A204.1 (cell line): Measurements from ENCODE around the gene ING1.
A peak's percentile ranks its signal among the peaks of the same experiment; 100 is the strongest.
"Not testable (repeated sequence)": the region's sequence is repeated elsewhere in the genome, so short reads cannot be mapped to it uniquely, and the experiment has no call there.

Experiments used
- FAIRE-seq: peaks from 2 replicates; lab custom pipeline; 2012; peaks lifted over from hg19 to GRCh38; lab: Jason Lieb, UNC

Gene ING1

DNA sequence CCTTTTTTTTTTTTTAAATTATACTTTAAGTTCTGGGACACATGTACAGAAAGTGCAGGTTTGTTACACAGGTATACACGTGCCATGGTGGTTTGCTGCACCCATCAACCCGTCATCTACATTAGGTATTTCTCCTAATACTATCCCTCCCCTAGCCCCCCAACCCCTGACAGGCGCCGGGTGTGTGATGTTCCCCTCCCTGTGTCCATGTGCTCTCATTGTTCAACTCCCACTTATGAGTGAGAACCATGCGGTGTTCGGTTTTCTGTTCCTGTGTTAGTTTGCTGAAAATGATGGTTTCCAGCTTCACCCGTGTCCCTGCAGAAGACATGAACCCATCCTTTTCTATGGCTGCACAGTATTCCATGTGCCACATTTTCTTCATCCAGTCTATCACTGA is 17.7 kb upstream of the ING1 start:
- FAIRE-seq: not testable (repeated sequence)

DNA sequence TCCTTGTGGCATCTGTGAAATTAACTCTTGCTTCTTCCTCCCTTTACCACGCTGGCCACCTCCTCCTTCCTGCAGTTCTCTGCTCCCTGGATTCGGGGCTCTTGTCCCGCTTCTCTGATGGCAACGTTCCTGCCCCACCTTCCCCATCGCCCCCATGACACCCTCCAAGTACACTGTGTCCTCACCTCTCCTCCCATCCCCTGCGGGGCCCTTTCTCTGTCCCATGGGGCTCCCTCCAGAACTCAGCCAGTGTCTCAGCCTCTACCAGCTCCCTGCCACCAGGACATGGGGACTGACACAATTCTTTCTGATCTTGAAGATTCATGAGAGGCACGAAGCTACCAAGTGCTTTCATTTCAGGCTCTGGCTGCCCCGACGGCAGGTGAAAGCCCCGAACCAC is 16.7 kb upstream of the ING1 start:
- FAIRE-seq: no peak

DNA sequence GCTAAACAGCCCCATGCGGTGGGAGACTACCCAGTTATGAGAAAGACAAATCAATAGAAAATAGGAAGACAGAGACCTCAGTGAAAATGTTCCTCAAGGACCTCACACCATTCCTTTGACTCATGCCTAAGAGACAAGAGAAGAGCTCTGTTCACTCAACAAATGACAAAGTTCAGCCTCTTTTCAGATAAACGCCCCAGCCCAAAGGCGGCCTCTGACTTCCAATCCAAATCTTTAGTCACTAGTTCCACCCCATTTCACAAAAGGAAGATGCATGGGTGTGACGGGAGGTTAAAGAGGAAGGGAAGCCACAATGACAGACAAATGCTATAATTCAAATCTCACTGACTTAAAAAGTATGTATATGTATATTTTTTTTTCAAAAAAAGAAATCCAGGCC is 15.7 kb upstream of the ING1 start:
- FAIRE-seq: no peak

DNA sequence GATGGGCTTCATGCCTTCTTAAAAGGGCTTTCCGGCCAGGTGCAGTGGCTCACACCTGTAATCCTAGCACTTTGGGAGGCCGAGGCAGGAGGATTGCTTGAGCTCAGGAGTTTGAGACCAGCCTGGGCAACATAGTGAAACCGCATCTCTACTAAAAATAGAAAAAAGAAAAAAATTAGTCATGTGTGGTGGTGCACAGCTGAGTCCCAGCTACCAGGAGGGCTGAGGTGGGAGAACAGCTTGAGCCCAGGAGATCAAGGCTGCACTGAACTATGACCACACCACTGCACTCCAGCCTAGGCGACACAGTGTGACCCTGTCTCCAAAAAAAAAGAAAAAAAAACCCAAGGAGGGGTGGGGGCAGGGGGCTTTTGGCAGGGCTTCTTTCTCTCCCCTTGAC is 14.8 kb upstream of the ING1 start:
- FAIRE-seq: no peak

DNA sequence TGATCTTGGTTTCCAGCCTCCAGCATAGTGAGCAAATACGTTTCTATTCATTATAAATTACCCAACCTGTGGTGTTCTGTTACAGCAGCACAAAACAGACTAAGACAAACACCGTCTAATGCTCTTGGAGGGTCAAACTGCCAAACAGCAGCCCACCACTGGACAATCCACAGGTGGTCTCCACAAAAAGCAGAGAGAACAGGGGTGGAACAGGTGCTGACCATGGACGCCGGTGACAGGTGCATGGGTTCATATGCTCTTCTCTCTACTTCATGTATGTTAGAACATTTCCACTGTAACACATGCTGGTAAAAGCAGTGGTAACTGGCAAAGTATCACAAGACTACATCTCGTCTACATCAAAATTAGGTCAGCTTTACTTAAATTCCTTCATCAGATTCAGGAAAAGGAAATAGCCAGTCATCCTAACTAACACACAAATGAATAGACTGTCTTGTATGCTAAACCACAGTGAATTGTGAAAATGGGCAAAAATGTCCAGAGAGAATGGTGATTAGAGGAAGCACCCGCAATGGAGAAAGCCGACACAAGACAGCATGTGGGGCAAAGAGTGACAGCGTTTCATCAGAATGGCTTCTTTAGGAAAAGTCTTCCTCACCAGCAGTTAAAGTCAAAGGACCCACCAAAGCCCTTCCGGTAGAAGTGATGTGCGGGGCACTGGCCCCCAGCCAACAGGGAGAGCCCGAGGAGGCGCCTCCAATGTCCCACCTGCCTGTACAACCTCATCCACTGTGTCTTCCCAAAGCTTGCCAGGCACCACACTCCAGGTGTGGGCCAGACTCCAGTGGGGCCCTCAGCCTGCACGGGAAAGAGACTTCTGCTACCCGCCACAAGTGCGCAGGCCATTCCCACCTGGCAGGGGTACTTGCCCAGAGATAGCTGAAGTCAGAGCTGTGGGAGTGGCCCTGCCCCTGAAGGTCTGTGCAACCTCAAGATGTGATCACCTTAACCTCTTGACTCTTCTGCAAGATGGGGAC is 14.1 kb upstream of the ING1 start:
- FAIRE-seq: no peak

DNA sequence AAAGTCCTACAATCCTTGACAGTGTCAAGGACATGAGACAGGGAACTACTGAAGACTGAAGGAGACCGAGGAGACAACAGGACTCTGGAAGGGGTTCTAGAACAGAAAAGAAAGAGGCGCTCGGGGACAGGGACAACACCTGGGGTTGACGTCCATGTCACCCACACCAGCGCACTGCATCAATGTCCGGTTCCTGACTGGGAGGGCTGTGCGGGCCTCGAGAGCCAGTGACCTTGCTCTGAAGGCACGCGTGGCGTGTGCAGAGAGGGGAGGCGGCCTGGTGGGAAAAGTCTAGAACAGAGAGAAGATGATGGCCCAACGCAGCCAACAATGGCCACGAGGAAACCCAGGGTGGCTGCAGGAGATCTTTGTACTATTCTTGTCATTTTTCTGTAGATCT is 13.3 kb upstream of the ING1 start:
- no peak for FAIRE-seq

DNA sequence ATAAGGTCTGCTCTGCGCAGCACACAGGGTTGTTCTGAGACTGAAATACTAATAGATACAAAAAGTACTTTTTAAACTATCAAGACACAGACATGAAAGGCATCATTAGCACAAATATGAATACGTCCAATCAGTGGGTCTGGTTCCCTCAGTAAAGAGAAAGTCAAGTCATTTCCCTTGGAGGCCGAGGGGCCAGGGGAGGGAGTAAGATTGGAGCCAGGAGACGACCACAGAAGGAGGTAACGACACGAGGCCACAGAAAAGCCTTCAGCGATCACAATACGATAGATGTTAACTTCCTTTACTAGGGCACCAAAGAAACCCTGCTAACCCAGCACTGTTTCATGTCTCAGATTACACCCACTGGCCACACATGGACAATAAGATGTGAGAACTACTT is 12.9 kb upstream of the ING1 start:
- no peak for FAIRE-seq

DNA sequence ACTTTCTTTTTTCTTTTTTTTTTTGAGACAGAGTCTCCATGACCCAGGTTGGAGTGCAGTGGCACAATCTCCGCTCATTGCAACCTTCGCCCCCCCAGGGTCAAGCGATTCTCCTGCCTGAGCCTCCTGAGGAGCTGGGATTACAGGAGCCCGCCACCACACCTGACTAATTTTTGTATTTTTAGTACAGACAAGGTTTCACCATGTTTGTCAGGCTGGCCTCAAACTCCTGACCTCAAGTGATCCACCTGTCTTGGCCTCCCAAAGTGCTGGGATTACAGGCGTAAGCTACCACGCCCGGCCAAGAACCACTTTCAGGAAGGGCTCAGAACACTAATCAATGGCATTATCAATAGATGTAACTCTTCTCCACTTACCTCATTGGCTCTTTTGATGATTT is 12.4 kb upstream of the ING1 start:
- FAIRE-seq: not testable (repeated sequence)

DNA sequence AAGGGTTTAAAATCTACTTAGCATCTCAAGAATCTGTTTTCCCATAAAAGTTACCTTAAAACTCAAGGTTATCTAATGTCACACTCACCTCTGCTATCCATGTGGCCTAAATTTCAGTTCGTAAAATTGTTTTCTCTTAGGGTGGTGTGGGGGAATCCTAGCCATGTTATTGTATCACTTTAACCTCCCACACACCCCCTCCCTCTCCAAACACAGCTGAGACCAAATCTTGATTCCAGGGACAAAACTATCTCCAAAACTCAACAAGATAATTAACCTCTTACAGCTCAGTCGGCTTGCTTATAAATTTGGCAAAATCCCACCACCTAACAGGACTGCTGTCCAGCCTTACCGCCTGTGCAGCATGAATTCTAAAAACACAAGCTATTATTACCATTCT is 11.4 kb upstream of the ING1 start:
- no peak for FAIRE-seq

DNA sequence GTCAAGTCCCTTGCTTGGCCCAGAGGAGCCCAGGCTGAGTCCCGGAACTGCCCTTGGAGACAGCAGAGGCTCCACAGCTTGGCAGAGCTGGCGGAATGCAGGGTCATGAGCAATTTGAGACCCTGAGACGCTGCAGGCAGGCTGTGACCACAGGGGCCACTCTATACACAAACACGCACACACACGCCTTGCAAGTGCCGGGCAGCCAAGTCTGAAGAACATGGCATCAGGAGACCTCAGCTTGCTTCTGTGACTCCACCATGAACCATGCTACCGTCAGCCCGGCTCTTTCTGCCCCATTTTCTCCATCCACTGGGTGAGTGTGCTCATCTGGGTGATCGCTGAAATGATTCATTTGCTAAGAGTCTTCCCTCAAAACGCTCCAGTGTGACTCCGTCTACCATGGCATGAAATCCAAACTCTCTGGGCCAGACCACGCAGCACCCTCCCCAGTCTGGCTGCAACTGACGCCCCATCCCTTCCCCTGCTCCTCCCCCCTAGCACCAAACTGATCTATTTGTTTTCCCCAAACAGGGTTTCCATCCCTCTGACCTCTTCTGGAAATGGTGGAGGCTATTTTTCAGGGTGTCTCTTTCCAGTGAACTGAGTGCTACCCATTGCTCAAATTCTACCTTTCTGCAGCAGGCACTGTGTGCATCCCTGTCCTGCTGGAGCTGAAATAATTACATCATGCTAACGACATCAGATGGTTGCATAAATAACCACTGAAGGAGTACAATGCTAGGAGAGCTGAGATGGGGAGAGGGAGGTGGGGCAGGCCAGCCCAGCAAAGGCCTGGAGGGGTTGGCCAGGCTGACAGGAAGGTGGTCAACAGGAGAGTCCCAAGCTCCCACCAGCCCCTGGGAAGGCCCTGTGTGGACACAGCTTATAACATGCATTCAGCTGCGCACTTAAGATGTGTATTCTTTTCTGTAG is 10.6 kb upstream of the ING1 start:
- FAIRE-seq: no peak

DNA sequence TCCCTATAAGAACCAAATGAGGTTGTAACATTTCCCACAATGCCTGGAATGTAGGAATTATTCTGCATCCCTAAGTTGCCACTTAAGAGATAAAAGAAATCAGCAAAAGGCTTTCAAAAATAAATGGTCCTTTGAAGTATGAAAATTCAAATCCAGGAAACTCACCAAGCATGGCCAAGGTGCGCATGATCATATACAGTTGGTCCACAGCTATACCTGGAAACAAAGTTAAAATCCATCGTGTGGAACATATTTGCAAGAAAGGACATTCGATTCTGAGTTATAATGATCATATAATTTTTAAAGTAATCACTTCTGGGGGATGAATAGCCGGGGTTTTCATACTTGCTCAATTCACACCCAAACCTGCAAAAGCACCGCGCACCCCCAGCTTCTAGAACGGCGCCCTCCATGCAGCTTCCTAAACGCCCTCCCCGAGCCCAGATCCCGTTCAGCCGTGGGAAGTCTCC is 8.1 kb upstream of the ING1 start:
- no peak for FAIRE-seq

DNA sequence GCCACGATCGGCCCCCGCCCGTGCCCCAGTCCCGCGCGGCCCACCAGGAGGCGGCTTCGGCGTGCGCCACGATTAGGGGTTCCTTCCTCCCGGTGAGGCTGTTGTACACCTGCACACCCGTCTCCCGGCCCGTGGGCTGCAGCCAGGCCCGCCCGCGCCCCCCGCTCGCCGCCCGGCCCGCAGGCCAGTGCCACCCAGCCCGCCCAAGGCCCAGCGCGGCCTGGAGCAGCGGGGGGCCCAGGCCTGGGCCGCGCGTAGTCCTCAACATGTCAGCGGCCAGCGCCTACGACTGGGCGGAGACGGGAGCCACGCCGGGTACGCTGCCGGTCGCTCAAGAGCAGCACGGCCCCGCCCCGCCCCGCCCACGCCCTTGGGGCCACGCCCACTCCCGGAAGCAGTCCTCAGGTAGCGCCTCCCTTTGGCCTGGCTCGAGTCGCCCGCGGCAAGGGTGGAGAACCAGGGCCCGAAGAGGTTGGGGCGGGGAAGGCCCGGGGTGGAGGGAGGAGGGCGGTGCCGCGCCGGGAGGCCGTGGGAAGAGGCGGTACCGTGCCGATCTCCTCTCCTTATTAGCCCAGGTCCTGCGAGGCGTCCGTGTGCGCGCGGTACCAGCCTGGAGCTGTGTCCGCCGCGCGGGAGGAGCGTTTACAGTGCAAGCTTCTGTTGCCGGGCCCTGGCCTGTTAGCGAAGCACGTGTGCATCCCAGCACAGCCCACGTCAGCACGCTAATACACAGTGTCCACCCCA is 7.5 kb upstream of the ING1 start, which contains the start of gene CARS2:
CARS2 (minus strand) TSS at position 291 of the 744 bp plus-strand sequence; CDS start at position 268, 23 bp downstream.
- no peak for FAIRE-seq

DNA sequence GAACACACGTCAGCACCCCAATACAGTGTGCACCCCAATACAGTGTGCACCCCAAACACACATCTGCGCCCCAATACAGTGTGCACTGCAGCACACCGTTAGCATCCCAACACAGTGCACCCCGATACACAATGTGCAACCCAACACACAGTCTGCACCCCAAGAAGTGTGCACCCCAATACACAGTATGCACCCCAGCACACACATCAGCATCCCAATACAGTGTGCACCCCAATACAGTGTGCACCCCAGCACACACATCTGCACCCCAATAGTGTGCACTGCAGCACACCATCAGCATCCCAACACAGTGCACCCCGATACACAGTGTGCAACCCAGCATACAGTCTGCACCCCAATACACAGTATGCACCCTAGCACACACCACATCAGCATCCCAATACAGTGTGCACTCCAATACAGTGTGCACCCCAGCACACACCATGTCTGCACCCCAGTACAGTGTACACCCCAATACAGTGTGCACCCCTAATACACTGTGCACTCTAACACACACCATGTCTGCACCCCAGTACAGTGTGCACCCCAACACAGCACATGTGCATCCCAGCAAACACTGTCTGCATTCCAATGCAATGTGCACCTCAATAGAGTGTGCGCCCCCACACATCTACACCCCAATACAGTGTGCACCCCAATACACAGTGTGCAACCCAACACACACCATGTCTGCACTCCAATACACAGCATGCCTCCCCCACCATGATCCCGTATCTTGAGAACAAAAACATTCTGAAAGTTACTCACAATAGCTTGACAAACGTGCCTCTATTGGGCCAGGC is 6.7 kb upstream of the ING1 start:
- no peak for FAIRE-seq

DNA sequence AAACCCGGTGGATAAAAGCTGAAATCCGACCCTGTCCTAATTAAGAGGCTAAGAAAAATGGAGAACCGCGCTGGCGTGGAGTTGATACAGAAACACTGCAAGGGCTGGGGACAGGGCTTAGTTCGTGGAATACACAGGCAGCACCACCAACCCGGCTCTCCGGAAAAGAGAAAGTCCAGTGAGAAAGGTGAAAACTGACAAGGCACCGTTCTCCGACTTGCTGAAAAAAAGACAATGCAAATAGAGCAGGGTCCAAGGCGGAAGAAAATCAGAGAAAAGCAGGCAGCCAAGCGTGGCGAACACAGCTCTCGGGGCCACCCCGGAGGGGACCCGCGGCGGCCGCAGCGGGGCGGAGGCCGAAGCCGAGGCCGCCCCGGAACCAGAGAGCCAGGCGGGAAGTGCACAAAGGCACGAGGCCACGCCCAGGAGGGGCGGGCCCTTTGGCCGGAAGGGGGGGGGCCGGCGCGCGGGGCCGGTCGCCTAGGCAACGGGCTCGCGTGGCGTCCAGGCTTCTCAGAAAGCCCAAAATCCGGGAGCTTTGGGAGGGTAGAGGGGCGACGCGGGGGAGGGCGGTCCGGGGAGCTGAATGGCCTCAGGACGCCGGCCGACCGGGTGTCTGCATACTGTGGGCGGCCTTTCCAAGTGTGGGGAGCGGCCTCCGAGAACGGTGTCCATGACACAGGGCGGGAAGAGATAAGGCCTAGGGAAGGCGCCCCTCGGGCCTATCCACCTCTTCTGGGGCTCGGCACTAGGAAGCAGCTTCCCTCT is 1.2 kb upstream of the ING1 start:
- FAIRE-seq: no peak

DNA sequence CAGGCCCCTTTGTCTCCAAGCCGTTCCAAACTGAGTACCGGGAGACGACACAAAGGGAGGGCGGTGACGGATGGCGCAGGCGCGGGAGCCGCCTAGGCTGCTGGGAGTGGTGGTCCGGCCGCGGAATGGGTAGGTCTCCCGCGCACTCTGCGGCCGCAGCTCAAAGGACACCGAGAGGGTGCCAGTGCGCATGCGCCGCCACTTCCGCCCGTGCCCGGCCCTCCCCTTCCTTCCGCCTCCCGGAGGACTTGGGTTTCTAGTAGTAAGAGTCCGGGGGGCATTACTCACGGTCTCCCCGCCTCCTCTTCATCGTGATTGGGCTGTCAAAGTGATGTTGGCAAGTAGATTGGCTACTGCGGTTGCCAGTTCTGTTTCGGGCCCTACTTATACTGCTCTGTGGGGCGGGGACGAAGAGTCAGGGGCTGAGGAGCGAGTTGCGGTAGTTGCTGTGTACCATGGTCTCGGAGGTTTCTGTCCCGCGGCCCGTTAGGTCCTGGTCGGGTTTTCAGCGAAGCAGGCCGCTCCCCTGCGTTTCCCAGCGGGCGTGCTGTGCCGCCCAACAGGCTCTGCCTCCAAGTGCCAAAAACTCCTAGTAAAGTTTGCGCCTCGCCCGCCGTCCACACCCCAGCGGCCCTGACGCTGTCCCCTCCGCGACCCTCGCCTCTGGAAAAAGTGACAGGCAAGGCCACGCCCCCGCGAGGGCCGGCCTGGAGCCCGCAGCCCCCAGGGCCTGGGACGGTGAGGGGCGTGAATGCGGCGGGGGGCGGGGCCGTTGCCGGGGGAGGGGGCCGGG is 455 bp upstream of the ING1 start:
- peak; percentile 96 for FAIRE-seq

DNA sequence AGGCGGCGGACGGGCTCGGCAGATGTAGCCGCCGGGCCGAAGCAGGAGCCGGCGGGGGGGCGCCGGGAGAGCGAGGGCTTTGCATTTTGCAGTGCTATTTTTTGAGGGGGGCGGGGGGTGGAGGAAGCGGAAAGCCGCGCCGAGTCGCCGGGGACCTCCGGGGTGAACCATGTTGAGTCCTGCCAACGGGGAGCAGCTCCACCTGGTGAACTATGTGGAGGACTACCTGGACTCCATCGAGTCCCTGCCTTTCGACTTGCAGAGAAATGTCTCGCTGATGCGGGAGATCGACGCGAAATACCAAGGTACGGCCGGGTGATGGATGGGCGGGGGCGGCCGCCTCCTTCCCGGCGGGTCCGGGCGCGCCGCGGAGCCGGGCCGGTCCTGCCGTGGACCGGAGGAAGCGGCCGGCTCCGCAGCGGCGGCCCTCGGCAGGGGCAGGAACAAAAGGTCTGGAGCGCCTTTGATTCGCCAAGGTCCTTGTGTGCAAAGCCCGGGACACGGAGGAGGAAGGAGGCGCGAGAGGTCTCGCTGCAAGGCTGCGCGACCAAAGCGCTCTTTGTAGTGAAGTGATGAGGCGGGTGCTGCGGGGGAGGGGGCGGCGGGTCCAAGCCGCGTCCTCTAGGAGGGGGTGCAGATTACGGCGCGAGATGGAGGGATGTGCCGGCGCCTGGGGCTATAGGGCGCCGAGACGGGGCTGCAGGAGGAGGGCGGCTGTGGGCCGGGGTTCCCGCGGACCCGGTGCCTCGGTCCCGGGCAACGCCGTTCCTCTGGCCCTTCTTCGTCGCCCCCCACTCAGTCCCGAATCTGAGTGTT is 689 bp downstream of the ING1 start:
- no peak for FAIRE-seq

DNA sequence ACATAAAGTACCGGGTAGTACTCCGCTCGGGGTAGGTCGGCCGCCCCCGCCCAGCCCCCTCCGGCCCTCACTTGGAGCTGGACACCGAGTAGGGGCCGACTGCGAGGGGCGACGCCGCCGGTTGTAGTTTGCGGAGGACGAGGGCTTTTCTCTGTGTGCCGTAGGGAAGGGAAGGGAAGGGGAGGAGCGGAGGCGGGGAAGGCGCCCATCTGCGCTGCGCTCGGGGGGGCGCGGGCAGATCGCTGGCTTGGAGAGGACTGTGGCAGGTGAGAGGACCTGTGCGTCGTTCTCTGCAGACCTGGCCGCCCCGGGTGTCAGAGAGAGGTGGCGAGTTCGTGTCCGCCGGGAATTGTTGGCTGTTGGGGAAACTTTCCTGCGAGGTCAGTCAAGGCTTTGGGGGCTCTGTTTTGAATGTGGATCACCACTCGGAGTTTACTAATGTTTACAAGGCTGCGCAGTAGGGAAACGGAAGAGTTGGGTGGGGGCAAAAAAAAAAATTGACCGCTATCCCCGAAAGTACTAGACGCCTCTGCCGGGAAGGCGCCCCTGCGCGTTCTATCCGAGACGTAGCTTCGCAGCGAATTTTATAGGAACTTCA is 1.4 kb downstream of the ING1 start:
- no peak for FAIRE-seq
